ENCODE data around the gene HDAC4.

Gene HDAC4

GRCh38 chr2:239397931-239398471 is 2.8 kb downstream of the HDAC4 start:
- peak; percentile 72 to 75 for DNase-seq (ENCODE audit: low read depth in 2 of 2)

GRCh38 chr2:239396881-239397681 is 3.7 kb downstream of the HDAC4 start:
- DNase-seq (ENCODE audit: low read depth in 2 of 2): no peak

- DNase-seq (ENCODE audit: low read depth in 2 of 2): no peak
Observed at GRCh38 chr2:239395524-239395923, 5.3 kb downstream of the HDAC4 start.

DNA sequence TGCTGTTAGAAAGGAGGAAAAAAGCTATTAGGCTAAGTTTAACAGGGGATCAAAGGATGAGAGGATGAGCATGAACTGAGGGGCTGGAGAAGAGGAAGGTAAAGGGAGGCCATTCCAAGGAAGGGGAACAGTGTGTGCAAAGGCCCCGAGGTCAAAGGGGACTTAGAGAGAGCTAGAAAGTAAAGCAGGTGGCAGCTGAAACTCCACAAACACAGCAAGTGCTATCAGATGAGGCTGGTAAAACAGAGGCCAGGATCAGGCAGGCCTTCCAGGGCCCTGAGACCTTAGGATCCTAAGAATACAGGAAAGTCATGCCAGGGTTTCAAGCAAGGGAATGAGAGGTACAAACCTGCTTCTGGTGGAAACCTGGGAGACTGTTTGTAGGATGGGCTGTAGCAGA is 5.8 kb downstream of the HDAC4 start:
- DNase-seq (ENCODE audit: low read depth in 2 of 2): no peak

DNA sequence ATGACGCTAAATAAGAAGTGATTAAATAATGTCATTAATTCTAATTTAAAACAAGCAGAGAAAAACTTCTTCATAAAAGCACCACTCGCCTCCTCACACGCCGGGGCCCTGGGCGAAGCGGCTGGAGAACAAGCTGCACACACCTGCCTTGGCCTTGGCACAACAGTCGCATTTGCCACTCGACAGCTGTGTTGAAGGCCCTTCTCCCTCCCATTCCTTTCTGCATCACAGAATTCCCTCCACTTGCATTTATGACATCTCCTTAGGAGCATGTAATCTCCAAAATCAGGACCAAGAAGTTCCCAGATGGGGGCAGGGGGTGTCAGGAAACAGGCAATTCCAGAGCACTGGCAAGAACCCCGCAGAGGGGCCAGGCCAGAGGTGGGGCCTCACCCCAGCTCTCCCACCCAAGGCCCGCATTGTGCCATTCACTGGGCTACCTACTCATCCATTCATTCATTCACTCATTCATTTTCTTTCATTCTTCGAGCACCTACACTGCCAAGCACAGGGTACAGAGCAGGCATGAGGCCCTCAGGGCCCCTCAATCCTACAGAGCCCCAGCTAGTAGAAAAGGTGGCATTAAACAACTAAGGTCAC is 6.4 kb downstream of the HDAC4 start:
- no peak for DNase-seq (ENCODE audit: low read depth in 2 of 2)

GRCh38 chr2:239393941-239394340 is 6.9 kb downstream of the HDAC4 start:
- DNase-seq (ENCODE audit: low read depth in 2 of 2): peak; percentile 37 to 54

GRCh38 chr2:239393388-239393940 is 7.4 kb downstream of the HDAC4 start:
- DNase-seq (ENCODE audit: low read depth in 2 of 2): no peak

DNA sequence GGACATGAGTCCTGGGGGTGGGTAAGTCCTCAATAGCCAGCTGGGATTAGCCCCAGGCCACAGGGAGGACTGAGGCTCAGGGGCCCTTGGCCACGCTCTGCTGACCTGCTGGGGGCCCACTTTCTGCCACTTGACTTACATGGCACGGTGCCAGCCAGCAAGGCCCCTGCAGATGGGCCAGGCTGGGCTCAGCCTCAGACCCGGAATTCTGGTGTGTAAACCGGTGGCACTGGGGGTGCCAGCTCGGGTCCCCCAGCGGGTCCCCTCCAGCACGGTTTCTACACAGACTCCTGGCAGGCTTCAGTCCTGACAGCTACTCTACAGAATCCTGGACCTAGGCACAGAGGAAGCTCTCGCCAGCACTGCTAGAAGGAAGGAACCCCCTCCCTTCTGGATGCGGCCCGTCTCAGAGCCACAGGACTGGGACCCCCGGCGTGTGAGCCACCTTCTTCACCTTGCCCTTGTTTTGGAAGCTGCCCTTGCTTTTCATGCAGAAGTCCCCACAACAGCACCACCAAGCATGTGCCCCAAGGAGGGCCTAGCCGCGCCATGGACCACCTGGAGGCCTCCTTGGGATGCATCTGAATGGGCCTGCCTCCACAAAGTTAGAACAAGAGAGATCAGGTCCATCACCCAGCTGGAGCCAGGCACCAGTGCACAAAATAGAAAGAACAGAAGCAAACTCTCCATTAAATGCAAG is 8.0 kb downstream of the HDAC4 start:
- DNase-seq (ENCODE audit: low read depth in 2 of 2): no peak

DNA sequence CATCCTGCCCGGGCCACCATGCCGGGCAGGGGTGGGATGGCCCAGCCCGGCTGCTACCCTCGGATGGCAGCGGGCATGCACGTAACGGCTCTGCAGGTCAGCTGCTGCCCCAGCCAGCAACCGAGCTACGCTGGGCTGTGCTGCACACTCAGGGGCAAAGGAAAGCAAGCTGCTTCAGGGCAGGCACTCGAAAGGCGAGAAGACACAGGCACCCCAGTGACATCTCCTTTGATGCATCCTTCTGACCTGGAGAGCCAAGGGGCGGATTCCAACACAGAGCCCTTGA is 8.8 kb downstream of the HDAC4 start:
- no peak for DNase-seq (ENCODE audit: low read depth in 2 of 2)

- DNase-seq (ENCODE audit: low read depth in 2 of 2): no peak
Observed at GRCh38 chr2:239391286-239392071, 9.3 kb downstream of the HDAC4 start.

- no peak for DNase-seq (ENCODE audit: low read depth in 2 of 2)
Observed at GRCh38 chr2:239390546-239391285, 10.1 kb downstream of the HDAC4 start.

GRCh38 chr2:239389414-239390329 is 11.1 kb downstream of the HDAC4 start:
- no peak for DNase-seq (ENCODE audit: low read depth in 2 of 2)

GRCh38 chr2:239388236-239389151 is 12.3 kb downstream of the HDAC4 start:
- no peak for DNase-seq (ENCODE audit: low read depth in 2 of 2)

- DNase-seq (ENCODE audit: low read depth in 2 of 2): no peak
Observed at GRCh38 chr2:239387811-239388210, 13.0 kb downstream of the HDAC4 start.

DNA sequence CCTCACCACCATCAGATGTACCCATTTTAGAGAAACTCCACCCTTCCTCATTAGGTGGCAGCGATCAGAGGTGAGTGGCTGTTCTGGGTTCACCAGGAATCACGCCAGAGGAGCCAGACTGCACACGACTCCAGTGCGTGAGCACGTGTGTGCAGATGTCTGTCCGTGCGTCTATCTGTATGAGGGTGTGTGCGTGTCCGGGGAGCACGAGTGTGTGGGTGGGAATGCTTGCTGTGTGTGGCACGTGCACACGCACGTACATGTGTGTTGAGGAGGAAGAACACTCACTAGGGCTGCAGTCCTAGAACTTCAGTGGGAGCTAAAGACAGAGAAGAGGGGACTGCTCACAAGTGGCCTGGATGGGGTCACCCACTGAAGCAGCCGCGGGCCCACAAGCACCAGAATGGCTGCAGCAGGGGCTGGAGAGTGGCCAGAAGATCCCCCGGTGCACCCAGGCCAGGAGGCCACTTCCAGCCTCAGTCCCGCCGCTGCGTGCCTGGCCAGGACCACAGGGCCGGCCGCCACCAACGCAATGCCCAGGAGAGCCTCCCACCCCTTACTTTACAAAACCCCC is 13.9 kb downstream of the HDAC4 start:
- no peak for DNase-seq (ENCODE audit: low read depth in 2 of 2)

DNA sequence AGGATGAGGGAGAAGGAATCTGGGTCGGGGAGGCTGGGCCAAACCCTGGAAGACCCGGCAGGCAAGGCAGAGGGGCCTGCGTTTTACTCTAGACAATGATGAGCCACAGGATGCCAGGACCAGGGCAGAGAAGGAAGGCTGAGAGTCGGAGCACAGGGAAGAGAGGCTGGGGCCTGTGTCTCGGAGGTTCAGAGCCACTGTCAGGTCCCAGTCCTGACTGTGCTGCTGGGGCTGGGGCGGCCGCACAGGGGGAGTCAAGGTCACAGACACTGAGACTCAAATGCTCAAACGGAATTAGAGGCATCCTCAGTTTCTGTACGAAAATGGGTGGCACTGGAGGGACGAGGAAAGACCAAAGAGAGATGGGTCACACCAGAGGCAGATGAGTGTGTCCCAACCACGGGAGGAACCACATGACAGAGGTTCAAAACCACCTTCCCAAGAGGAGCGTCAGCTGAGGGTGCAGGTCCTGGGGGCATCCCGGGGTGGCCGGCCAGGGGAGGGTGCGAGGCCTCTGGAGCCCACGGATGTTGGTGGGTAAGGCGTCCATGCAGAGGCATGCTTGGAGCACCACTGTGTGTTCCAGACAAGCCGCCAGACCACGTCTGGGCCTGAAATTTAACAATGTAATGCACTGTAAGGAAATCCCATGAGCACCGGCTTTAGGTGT is 14.7 kb downstream of the HDAC4 start:
- DNase-seq (ENCODE audit: low read depth in 2 of 2): no peak

DNA sequence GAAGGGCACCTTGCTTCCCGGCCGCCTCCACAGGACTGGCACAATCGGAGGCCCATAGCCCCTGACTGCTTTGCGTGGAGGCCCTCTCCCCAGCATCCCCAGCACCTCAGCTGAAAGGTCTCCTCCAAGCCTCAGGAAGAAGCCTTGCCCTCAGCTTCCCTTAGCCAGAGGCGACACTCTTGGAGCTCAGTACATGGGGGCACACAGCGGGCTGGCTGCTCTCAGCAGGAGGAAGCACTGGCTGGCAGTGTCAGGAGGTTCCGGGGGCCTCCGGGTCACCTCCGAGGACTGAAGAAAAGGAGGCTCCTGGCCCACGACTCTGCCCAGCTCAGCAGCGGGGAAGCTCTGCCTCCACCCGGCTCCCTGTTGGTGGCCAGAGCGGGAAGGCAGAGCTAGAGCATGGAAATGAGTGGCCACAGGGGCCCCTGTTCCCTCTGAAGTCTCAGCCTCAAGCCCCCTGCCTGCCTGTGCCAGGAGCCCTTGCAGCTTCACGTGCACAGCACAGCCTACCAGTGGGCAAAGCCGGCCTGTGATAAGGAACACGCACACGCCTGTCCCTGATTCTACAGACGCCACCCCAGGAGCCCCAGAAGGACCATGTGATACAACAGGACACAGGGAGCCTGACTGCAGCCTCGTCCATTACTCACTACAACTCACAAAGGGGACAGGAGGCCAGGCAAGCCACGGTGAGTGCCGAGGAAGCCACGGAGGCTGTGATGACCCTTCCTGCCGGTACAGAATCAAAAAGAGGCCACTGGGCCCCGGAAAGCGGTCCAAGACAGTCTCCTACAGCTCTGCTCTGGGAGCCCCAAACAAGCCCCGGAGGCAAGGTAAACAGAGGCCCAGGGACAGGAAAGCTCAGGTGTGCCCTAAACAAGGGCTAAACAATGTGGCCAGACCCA is 15.5 kb downstream of the HDAC4 start:
- DNase-seq (ENCODE audit: low read depth in 2 of 2): no peak

All from fibroblast of skin of left quadriceps (primary cell).